Stimulated activated naive CD8-positive, alpha-beta T cell treated with anti-CD3 and anti-CD28 coated beads, Interleukin-15, amount 100 ng/mL, for 72 hours (primary cell): ENCODE measurements around the gene ACAP3.
A peak's percentile ranks its signal among the peaks of the same experiment; 100 is the strongest.
"Not testable (repeated sequence)": the region's sequence is repeated elsewhere in the genome, so short reads cannot be mapped to it uniquely, and the experiment has no call there.

Source experiments
- ATAC-seq: fragments of 150-1000 bp; cut with Tn5 transposase; 2 replicates; pipeline ENCODE4 v1.10.0; 2021; ENCODE audit warnings: mild to moderate bottlenecking, moderate library complexity
- DNase-seq, 2 donors: peaks; one replicate each; pipeline ENCODE4 v3.0.0; 2021 to 2022
- H3K27ac Mint-ChIP-seq, 2 donors: one replicate each; pipeline ENCODE4 v1.8.0; 2022; ENCODE audit warnings: mild to moderate bottlenecking in 2 of 2, mixed read lengths in 2 of 2, moderate library complexity in 2 of 2
- H3K27me3 Mint-ChIP-seq: one replicate; pipeline ENCODE4 v1.8.0; 2022; ENCODE audit warnings: mixed read lengths
- H3K4me1 Mint-ChIP-seq: one replicate; pipeline ENCODE4 v1.8.0; 2022; ENCODE audit warnings: mild to moderate bottlenecking, mixed read lengths
- H3K4me3 Mint-ChIP-seq, 2 donors: one replicate each; pipeline ENCODE4 v1.8.0; 2022; ENCODE audit warnings: mild to moderate bottlenecking in 2 of 2, mixed read lengths in 2 of 2, moderate library complexity in 1 of 2
- H3K9me3 Mint-ChIP-seq, 2 donors: one replicate each; pipeline ENCODE4 v1.8.0; 2022; ENCODE audit warnings: mixed read lengths in 2 of 2

Gene ACAP3

DNA sequence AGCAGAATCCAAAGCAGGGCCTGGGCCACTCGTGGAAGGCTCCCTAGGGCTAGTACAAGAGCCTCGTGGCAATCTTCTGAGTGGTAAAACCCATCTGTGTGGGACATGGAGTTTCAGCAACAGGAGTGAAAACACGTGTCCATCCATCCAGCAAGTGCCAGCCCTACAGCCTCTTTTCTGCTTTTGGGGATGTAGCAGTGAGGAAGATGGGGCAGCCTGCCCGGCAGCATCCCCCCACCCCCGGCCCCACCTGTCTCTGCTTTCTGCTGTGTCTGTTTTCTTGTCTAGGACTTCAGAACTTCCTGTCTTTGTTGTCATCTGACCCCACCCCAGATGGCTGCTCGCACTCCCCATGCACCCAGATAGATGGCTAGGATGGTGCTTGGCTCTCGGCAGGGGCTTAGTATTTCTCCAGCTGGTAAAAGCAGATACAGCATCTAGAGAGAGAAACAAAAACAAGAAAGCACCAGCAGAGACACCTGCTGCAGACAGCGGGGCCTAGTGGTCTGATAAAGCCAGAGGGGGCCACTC is 18.4 kb upstream of the ACAP3 start:
- peaks cover 4 to 6% of the 10 kb centered on the region in 2 donors for H3K9me3 Mint-ChIP-seq
- peak overlapping the region; percentile 82 to 91 for H3K4me3 Mint-ChIP-seq
- peaks cover 62% of the 10 kb centered on the region for H3K4me1 Mint-ChIP-seq
- no peak overlapping the region for H3K27ac Mint-ChIP-seq
- H3K27me3 Mint-ChIP-seq, result no peaks in the 10 kb centered on the region
- ATAC-seq (no peak), DNase-seq (no peak)

DNA sequence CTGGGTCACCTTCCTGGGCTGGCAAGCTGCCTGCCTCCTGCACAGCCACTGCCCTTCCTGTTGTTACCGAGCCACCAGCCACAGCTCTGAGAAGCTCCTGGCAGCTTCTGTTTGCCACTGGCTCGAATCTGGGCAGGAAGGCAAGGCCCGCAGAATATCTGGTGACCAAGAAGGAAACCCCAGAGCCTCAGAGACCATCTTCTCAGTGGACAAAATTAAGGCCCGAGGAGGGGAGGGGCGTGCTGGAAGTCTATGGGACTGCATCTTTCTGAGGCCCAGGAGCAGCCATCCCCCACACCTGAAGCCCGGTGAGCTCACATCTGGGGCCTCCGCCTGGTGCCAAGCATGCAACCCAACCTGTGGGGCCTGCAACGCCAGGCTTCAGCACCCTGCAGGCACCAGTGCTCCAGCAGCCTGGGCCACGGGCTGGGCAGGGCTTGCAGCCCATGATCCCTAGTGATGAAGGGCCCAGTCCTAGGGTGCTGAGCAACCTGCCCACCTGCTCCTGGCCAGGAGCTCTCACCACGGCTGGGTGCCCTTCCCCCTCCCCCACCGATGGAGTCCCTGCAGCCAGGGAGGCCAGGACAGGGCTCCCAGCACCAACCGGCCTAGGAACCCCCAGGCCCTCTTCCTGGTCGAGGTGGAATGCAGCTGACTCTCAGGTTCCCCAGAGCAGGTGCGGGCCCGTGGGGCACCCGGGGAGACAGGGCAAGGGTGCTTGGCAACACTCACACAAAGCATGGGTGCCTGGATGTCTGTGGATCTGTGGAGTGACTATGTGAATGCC is 17.8 kb upstream of the ACAP3 start:
- DNase-seq (no peak), ATAC-seq (no peak)
- peaks cover 69% of the 10 kb centered on the region for H3K4me1 Mint-ChIP-seq
- peak overlapping the region; percentile 82 to 91 for H3K4me3 Mint-ChIP-seq
- no peaks in the 10 kb centered on the region for H3K27me3 Mint-ChIP-seq
- peaks cover 4 to 6% of the 10 kb centered on the region in 2 donors for H3K9me3 Mint-ChIP-seq
- H3K27ac Mint-ChIP-seq, result peak overlapping the region; percentile 57 to 89

DNA sequence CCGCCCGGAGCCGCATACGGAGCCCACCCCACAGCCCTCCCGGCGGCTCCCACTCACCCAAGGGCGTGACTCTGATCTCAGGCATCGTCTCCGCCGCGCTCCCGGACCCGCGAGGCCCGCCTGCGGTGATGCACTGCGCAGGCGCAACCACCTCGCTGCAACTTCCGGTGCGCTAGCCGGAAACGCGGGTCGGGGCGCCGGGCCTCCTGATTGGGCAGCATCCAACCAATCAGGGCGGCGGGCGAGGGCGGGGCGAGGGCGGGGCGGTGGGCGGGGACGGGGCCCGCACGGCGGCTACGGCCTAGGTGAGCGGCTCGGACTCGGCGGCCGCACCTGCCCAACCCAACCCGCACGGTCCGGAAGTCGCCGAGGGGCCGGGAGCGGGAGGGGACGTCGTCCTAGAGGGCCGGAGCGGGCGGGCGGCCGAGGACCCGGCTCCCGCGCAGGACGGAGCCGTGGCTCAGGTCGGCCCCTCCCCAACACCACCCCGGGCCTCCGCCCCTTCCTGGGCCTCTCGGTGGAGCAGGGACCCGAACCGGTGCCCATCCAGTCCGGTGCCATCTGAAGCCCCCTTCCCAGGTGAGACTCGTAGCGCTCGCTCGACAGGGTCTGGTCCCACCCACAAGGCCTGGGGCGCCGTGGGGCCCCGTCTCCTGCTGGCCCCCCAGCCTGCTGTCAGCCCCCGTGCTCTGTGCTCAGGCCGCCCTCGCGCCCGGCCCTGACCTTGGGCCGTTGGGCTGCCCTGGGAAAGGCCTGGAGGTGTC is 17.0 kb upstream of the ACAP3 start, which contains the start of the genes CPTP and INTS11:
Gene CPTP (plus strand): TSS at position 279 of the 764 bp plus-strand sequence. CDS start 2,109 bp downstream, outside the sequence.
Gene INTS11 (minus strand): TSS at position 137 of the 764 bp plus-strand sequence. CDS start 52 bp downstream, at position 85.
- peak within 1 kb of the TSS; percentile 98 for H3K27ac Mint-ChIP-seq
- peak within 1 kb of the TSS; percentile 90 to 96 for H3K4me3 Mint-ChIP-seq
- H3K9me3 Mint-ChIP-seq, result peaks cover 1 to 2% of the 10 kb centered on the region in 2 donors
- DNase-seq (peak; percentile 95), ATAC-seq (peak; percentile 86)
- H3K4me1 Mint-ChIP-seq, result peaks cover 77% of the 10 kb centered on the region
- H3K27me3 Mint-ChIP-seq, result no peaks in the 10 kb centered on the region

DNA sequence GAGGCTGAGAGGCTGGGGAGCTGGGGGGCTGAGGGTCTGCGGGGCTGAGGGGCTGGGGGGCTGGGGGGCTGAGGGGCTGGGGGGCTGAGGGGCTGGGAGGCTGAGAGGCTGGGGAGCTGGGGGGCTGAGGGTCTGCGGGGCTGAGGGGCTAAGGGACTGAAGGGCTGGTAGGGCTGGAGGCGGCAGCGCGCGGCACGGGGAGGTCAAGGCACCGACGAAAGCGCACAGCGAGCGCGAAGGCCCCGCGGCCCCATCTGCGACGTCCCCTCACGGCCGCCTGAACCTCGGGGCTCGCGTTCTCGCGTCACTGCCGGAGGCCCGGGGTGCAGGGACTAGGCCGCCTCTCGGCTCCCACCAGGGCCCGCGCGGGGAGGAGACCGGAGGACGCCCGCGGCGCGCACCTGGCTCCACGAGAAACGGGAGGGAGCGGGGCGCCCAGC is 16.4 kb upstream of the ACAP3 start:
- no peaks in the 10 kb centered on the region for H3K9me3 Mint-ChIP-seq
- ATAC-seq (peak; percentile 44), DNase-seq (no peak)
- H3K4me3 Mint-ChIP-seq, result peak overlapping the region; percentile 90 to 91
- peak overlapping the region in 1 of 2 donors; percentile 98 for H3K27ac Mint-ChIP-seq
- H3K27me3 Mint-ChIP-seq, result no peaks in the 10 kb centered on the region
- peaks cover 80% of the 10 kb centered on the region for H3K4me1 Mint-ChIP-seq

DNA sequence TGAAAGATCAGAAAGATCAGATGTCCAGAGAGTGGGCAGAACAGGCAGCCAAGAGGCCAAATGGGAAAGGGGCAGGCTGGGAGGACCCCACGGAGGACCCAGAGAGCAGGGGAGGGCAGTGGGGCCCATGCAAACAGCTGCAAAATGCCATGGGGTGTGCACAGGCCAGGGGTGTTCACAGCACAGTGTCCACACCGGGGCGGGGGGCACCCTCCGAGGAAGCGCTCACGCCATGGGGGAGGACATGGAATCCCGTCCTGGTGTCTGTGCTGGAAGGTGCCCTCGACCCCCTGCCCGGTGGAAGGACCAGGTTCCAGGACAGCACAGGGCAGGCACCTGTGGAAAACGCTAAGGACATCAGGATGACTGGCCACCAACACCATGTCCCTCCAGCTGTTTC is 15.2 kb upstream of the ACAP3 start:
- no peak for ATAC-seq
- H3K9me3 Mint-ChIP-seq, result no peaks in the 10 kb centered on the region
- H3K4me3 Mint-ChIP-seq, result peak overlapping the region; percentile 89 to 96
- H3K27ac Mint-ChIP-seq, result no peak overlapping the region
- no peaks in the 10 kb centered on the region for H3K27me3 Mint-ChIP-seq
- H3K4me1 Mint-ChIP-seq, result peaks cover 75% of the 10 kb centered on the region
- DNase-seq, result no peak

DNA sequence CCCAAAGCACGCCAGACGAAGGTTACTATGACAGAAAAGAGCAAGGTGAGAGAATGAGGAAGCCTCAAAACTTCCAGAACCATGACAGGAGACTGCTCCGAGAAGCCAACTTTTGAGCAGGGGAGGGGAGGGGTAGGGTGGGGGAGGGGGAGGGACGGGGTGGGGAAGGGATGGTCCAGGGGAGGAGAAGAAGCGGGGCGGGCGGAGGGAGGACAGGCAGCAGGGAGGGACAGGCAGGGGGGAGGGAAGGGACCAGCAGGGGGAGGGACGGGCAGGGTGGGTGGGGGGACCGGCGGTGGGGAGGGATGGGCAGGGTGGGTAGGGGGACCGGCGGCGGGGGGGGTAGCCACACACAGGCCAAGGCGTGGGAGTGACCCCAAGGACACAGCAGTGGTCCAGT is 14.7 kb upstream of the ACAP3 start:
- DNase-seq (no peak), ATAC-seq (no peak)
- Mint-ChIP-seq H3K4me1 (peaks cover 72% of the 10 kb centered on the region), H3K27me3 (no peaks in the 10 kb centered on the region), H3K4me3 (peak overlapping the region; percentile 71 to 89), H3K27ac (peak overlapping the region in 1 of 2 donors; percentile 20), H3K9me3 (no peaks in the 10 kb centered on the region)

DNA sequence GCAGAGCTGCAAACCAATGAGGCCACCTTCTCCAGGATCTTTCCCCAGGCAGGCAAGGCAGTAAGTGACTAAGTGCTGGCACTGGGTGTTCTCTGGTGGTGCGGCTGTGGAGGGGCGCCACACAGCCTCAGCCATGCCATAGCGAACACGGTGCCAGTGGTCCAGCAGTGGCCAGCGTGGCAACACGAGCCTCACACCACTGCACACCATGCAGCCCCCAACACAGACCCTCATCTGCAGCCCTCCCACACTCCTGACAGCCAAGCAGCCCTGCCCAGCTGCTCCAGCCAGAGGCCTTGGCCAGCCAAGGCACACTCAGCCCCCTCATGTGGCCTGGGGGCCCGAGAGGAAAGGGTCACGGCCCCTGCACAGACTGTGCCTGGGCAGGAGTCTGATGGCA is 13.7 kb upstream of the ACAP3 start:
- Mint-ChIP-seq H3K4me1 (peaks cover 65% of the 10 kb centered on the region), H3K27me3 (no peaks in the 10 kb centered on the region), H3K9me3 (no peaks in the 10 kb centered on the region), H3K4me3 (no peak overlapping the region), H3K27ac (no peak overlapping the region)
- DNase-seq, result no peak
- no peak for ATAC-seq

DNA sequence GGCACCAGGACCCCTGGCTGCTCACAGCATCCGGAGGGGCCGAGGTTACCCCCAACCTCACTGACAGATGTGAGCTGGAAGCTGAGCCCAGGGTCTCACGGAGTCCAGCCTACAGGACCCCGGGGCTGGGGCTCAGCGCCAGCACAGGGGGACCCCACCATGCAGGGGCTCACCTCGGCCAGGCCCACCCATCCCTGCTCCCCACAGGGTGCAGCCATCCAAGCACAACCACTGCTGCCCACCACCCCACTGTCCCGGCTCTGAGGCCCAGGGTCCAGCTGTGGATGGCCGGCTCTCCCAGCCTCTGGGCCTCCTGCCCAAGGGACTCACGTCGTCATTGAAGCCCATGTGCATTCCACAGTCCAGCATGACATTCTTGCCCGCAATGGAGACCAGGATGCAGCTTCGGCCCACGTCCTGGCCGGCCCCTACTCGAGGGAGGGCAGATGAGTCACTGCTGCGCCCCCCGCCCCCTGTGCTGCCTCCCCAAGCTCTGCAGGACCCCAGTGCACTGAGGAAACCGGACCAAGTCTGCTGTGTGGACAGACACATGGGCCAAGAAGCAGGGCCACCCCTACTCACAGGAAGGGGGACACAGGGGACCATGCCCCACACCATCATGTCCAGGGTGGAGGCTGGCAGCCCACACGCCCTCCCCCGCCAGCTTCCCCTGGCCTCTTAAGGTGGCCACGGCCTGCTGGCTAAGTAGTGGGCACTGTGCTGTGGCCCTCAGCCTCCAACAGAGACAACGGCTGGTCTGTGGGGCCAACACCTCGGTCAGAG is 13.1 kb upstream of the ACAP3 start:
- DNase-seq, result no peak
- Mint-ChIP-seq H3K4me3 (no peak overlapping the region), H3K27me3 (no peaks in the 10 kb centered on the region), H3K9me3 (no peaks in the 10 kb centered on the region), H3K4me1 (peaks cover 59% of the 10 kb centered on the region), H3K27ac (peak overlapping the region in 1 of 2 donors; percentile 96)
- no peak for ATAC-seq

DNA sequence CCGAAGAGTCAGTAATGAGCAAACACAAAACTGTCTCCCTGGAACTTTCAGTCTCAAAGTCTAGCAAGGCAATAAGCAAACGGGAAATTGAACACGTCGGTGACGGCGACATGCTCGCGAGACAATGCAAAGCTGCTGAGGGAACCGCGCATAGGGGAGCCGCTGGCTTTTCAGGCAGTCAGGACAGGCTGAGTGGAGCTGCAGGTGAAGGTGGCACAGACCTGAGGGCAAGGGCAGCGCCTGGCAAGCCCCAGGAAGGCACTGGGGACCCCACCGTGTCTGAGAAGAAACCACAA is 11.9 kb upstream of the ACAP3 start:
- H3K4me1 Mint-ChIP-seq, result peaks cover 60% of the 10 kb centered on the region
- DNase-seq (no peak), ATAC-seq (no peak)
- H3K27ac Mint-ChIP-seq, result peak overlapping the region in 1 of 2 donors; percentile 96
- no peaks in the 10 kb centered on the region for H3K9me3 Mint-ChIP-seq
- no peak overlapping the region for H3K4me3 Mint-ChIP-seq
- no peaks in the 10 kb centered on the region for H3K27me3 Mint-ChIP-seq

DNA sequence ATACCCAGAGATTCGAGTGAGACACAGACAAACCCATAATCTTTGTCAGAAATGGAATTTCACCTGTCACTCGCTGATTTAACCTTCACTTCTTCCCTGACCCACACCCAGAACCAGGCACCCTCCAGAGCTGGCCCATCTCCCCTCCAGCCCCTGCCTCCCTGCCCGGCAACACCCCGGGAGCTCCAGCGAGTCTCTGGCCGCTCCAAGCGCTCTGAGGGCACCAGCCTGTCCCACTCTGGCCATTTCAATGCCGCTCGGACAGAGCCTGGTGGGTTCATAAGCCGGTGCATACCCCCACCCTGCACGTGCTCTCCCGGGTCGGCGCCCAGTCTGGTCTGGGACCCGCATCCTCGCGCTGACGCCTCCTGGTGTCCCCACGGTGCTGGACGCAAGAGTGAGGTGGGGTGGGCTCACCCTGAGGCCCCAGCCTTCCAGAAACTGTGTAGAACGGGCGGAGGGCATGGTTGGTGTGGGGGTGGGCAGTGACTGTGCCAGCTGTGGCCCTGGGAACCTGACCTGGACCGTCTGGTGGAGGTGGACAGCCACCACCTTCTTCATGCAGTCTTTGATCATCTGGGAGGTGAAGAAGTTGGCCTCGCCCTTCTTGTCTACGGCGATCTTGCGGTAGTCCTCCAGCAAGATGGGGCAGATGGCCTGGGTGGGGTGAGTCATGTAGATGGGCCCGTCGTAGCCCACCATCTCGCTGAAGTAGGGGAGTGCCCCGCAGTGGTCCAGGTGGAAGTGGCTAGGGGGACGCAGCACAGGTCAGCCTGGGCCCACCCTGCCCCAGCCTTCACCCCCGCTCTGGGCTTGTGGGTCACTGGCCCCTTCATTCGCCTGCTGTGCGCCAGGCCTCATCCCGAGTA is 11.3 kb upstream of the ACAP3 start:
- Mint-ChIP-seq H3K9me3 (no peaks in the 10 kb centered on the region), H3K4me3 (no peak overlapping the region), H3K4me1 (peaks cover 55% of the 10 kb centered on the region), H3K27me3 (no peaks in the 10 kb centered on the region), H3K27ac (peak overlapping the region in 1 of 2 donors; percentile 96)
- no peak for ATAC-seq
- DNase-seq, result no peak

DNA sequence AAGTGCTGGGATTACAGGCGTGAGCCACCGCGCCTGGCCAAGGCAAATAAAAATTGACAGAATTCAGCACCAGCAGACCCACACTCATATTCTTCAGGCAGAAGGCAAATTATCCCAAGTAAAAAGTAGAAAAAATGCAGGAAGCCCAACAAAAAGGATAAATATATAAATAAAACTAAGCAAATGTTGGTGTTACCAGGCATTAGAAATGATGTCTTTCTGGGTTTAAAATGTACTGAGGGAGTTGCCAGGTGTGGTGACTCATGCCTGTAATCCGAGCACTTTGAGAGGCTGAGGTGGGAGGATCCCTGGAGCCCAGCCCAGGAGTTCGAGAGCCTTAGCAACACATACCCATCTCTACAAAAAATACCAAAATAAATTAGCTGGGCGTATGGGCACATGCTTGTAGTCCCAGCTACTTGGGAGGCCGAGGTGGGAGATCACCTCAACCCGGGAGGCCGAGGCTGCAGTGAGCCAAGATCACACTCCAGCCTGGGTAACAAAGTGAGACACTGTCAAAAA is 10.5 kb upstream of the ACAP3 start:
- no peak overlapping the region for H3K27ac Mint-ChIP-seq
- peaks cover 48% of the 10 kb centered on the region for H3K4me1 Mint-ChIP-seq
- no peaks in the 10 kb centered on the region for H3K9me3 Mint-ChIP-seq
- no peaks in the 10 kb centered on the region for H3K27me3 Mint-ChIP-seq
- no peak overlapping the region for H3K4me3 Mint-ChIP-seq
- DNase-seq (no peak), ATAC-seq (no peak)

DNA sequence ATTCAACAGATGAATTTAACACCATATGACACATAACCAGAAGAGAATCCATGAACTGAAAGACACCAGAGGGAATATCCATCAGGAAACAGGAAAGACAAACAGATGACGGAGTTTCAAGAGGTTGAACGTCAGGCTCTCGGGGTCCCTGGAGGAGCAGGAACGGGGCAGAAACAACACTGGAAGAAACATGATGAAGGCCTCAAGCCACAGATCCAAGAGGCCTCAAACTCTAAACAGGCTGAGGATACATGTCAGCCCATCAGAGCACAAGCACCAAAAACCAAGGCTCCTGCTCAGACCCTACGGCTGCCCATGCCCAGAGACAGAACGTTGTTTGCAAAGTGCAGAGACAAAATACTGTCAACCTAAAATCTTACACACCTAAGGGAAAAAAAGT is 9.7 kb upstream of the ACAP3 start:
- no peaks in the 10 kb centered on the region for H3K27me3 Mint-ChIP-seq
- H3K9me3 Mint-ChIP-seq, result no peaks in the 10 kb centered on the region
- H3K4me3 Mint-ChIP-seq, result no peak overlapping the region
- H3K27ac Mint-ChIP-seq, result no peak overlapping the region
- peaks cover 40% of the 10 kb centered on the region for H3K4me1 Mint-ChIP-seq
- ATAC-seq (no peak), DNase-seq (no peak)

DNA sequence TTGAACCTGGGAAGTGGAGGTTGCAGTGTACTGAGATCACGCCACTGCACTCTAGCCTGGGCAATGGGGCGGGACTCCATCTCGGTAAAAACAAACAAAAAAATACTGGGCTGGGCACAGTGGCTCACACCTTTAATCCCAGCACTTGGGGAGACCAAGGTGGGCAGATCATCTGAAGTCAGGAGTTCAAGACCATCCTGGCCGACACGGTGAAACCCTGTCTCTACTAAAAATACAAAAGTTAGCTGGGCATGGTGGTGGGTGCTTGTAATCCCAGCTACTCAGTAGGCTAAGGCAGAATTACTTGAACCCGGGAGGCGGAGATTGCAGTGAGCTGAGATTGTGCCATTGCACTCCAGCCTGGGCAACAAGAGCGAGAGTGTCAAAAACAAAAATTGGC is 8.5 kb upstream of the ACAP3 start:
- Mint-ChIP-seq H3K4me1 (peaks cover 28% of the 10 kb centered on the region), H3K27ac (peak overlapping the region in 1 of 2 donors; percentile 95)
- DNase-seq, ATAC-seq, H3K27me3 Mint-ChIP-seq, H3K4me3 Mint-ChIP-seq, H3K9me3 Mint-ChIP-seq: not testable (repeated sequence)

DNA sequence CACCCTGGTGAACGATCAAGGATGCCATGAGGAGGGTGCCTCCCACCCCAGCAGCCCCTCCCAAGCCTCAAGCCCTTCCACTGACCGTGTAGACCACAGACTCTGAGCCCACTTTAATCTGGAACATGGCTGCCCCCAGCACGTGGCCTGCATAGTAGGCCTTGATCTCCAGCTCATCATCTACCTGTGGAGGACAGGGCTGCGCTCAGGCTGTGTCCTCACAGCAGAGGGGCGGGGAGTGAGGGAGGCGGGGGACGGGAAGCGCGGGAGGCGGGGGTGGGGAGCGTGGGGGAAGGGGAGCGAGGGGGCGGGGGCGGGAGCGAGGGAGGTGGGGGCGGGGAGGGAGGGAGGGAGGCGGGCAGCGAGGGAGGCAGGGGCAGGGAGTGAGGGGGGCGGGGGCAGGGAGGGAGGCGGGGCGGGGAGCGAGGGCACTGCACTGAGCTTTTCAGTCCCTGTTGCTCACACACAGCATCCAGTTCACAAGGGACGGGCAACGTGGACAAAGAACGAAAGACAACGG is 7.8 kb upstream of the ACAP3 start:
- H3K9me3 Mint-ChIP-seq, result no peaks in the 10 kb centered on the region
- H3K27ac Mint-ChIP-seq, result peak overlapping the region in 1 of 2 donors; percentile 78
- no peak for ATAC-seq
- DNase-seq, result no peak
- H3K4me3 Mint-ChIP-seq, result no peak overlapping the region
- H3K4me1 Mint-ChIP-seq, result peaks cover 25% of the 10 kb centered on the region
- no peaks in the 10 kb centered on the region for H3K27me3 Mint-ChIP-seq
